Measurements from ENCODE around the gene DIP2B.
"Not testable (repeated sequence)": the region's sequence is repeated elsewhere in the genome, so short reads cannot be mapped to it uniquely, and the experiment has no call there.

Gene DIP2B

GRCh38 chr12:50739611-50740010 is 234.8 kb downstream of the DIP2B start:
- DNase-seq, result no peak

- DNase-seq, result no peak
Observed at GRCh38 chr12:50740307-50740706, 235.5 kb downstream of the DIP2B start.

- no peak for DNase-seq
Observed at GRCh38 chr12:50742776-50743175, 238.0 kb downstream of the DIP2B start.

GRCh38 chr12:50745861-50746260 is 241.1 kb downstream of the DIP2B start:
- no peak for DNase-seq

GRCh38 chr12:50746431-50746830 is 241.6 kb downstream of the DIP2B start:
- DNase-seq, result no peak

- DNase-seq, result no peak
Observed at GRCh38 chr12:50747817-50748216, 243.0 kb downstream of the DIP2B start.

GRCh38 chr12:50749459-50749882 is 244.7 kb downstream of the DIP2B start:
- DNase-seq, result no peak

- no peak for DNase-seq
Observed at GRCh38 chr12:50750366-50750765, 245.6 kb downstream of the DIP2B start.

GRCh38 chr12:50751948-50752721 is 247.3 kb downstream of the DIP2B start:
- no peak for DNase-seq

- no peak for DNase-seq
Observed at GRCh38 chr12:50753232-50753769, 248.5 kb downstream of the DIP2B start.

GRCh38 chr12:50763639-50764285 is 259.0 kb downstream of the DIP2B start, which contains the start of gene ATF1:
ATF1 (plus strand) TSS chr12:50764101; CDS start chr12:50780146, 16,045 bp downstream.
- DNase-seq, result peak; percentile 88

GRCh38 chr12:50764286-50765094 is 259.7 kb downstream of the DIP2B start:
- DNase-seq, result peak; percentile 73

- DNase-seq, result peak; percentile 28
Observed at GRCh38 chr12:50765095-50765911, 260.5 kb downstream of the DIP2B start.

GRCh38 chr12:50768391-50768790 is 263.6 kb downstream of the DIP2B start:
- DNase-seq, result no peak

- not testable (repeated sequence) for DNase-seq
Observed at GRCh38 chr12:50768813-50769212, 264.0 kb downstream of the DIP2B start.

- DNase-seq, result no peak
Observed at GRCh38 chr12:50771409-50771808, 266.6 kb downstream of the DIP2B start.

- DNase-seq, result no peak
Observed at GRCh38 chr12:50772470-50772869, 267.7 kb downstream of the DIP2B start.

GRCh38 chr12:50772877-50773276 is 268.1 kb downstream of the DIP2B start:
- DNase-seq, result no peak

GRCh38 chr12:50775251-50775650 is 270.5 kb downstream of the DIP2B start:
- no peak for DNase-seq

- no peak for DNase-seq
Observed at GRCh38 chr12:50776749-50777728, 272.3 kb downstream of the DIP2B start.
